Measurements from ENCODE around the gene ITPR1. TPM values are rescaled to one million over a fixed set of nuclear protein-coding genes. Genes with fewer than 3 reads are reported as not detected.

Gene ITPR1
- total RNA-seq, 4 donors from 2014 or later, result 184 to 305 (median 218) TPM

GRCh38 chr3:4856986-4857385, 363.8 kb downstream of the ITPR1 start:
- no peak for TF ChIP-seq POLR2A (IDR thresholded peaks at IDR 0.05)
- no peak for TF ChIP-seq EP300 (IDR thresholded peaks at IDR 0.05)
- no peak for TF ChIP-seq CTCF (IDR thresholded peaks at IDR 0.05)
- no peak for TF ChIP-seq POLR2AphosphoS5 (IDR thresholded peaks at IDR 0.05)
- Histone ChIP-seq H3K27me3 (no peaks in the 10 kb centered on the region), H3K36me3 (no peaks in the 10 kb centered on the region), H3K27ac (no peak overlapping the region), H3K4me1 (no peaks in the 10 kb centered on the region), H3K4me3 (no peak overlapping the region), H3K9me3 (peaks cover 0 to 14% (median 0%) of the 10 kb centered on the region in 3 donors)
- ATAC-seq, result no peak
- WGBS, 2 donors (ENCODE audit: low coverage in 1 of 2), result 61 to 69% methylated on average over 4 to 5 of the region's 5 CpGs

DNA sequence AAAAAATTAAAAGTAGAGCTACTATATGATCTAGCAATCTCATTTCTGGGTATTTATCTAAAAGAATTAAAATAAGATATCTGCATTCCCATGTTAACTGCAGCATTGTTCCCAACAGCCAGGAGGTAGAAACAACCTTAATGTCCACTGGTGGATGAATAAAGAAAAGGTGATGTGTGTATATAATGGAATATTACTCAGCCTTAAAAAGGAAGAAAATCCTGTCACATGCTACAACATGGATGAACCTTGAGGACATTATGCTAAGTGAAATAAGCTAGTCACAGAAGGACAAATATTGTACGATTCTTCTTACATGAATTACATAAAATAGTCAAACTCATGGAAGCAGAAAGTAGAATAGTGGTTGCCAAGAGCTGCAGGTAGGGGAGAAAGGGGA, 366.6 kb downstream of the ITPR1 start:
- H3K27ac ChIP-seq, result no peak overlapping the region
- no peaks in the 10 kb centered on the region for H3K27me3 ChIP-seq
- H3K36me3 ChIP-seq, result no peaks in the 10 kb centered on the region
- TF ChIP-seq CTCF (IDR thresholded peaks at IDR 0.05) (no peak), EP300 (IDR thresholded peaks at IDR 0.05) (no peak), POLR2A (IDR thresholded peaks at IDR 0.05) (no peak), POLR2AphosphoS5 (IDR thresholded peaks at IDR 0.05) (no peak)
- 90 to 100% methylated on average over 1 of the region's 1 CpG for WGBS, 2 donors (ENCODE audit: low coverage in 1 of 2)
- ATAC-seq, result no peak
- peaks cover 0 to 14% (median 0%) of the 10 kb centered on the region in 3 donors for H3K9me3 ChIP-seq
- H3K4me1 ChIP-seq, result no peaks in the 10 kb centered on the region
- no peak overlapping the region for H3K4me3 ChIP-seq

- peaks cover 0 to 14% (median 0%) of the 10 kb centered on the region in 3 donors for H3K9me3 ChIP-seq
- peaks cover 3 to 25% (median 9%) of the 10 kb centered on the region in 3 donors for H3K4me1 ChIP-seq
- ATAC-seq, result no peak
- no peak overlapping the region for H3K4me3 ChIP-seq
- H3K36me3 ChIP-seq, result no peaks in the 10 kb centered on the region
- H3K27ac ChIP-seq, result no peak overlapping the region
- TF ChIP-seq EP300 (IDR thresholded peaks at IDR 0.05) (no peak), CTCF (IDR thresholded peaks at IDR 0.05) (no peak), POLR2AphosphoS5 (IDR thresholded peaks at IDR 0.05) (no peak), POLR2A (IDR thresholded peaks at IDR 0.05) (no peak)
- H3K27me3 ChIP-seq, result no peaks in the 10 kb centered on the region
- WGBS, 2 donors (ENCODE audit: low coverage in 1 of 2), result 92 to 100% methylated on average over 2 of the region's 2 CpGs
Measured at GRCh38 chr3:4862973-4863372, 369.8 kb downstream of the ITPR1 start.

DNA sequence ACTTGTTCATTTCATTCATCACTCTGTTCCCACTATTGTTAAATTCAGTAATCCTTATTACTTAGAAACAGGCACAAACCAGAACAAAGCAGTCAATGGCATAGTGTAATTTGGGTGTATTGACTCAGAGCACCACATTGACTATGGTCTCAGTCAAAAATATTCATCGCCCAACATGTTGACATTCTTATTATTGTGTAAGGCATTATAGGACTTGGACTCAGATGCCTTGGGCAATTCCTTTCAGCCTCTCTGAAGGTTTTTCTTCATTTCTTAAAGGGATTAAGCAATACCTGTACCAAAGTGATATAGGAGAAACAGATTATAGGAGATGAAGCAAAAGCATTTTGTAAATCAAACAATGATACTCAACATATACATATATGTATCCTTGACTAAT, 371.4 kb downstream of the ITPR1 start:
- no peaks in the 10 kb centered on the region for H3K36me3 ChIP-seq
- H3K4me1 ChIP-seq, result peaks cover 3 to 37% (median 10%) of the 10 kb centered on the region in 3 donors
- TF ChIP-seq POLR2A (IDR thresholded peaks at IDR 0.05), result no peak
- no peak for TF ChIP-seq POLR2AphosphoS5 (IDR thresholded peaks at IDR 0.05)
- no peak for TF ChIP-seq CTCF (IDR thresholded peaks at IDR 0.05)
- no peak for TF ChIP-seq EP300 (IDR thresholded peaks at IDR 0.05)
- ATAC-seq, result no peak
- WGBS, 2 donors (ENCODE audit: low coverage in 1 of 2), result 93 to 100% methylated on average over 1 of the region's 1 CpG
- no peak overlapping the region for H3K4me3 ChIP-seq
- no peaks in the 10 kb centered on the region for H3K27me3 ChIP-seq
- H3K9me3 ChIP-seq, result peaks cover 0 to 14% (median 0%) of the 10 kb centered on the region in 3 donors
- no peak overlapping the region for H3K27ac ChIP-seq

- H3K9me3 ChIP-seq, result peaks cover 0 to 13% (median 0%) of the 10 kb centered on the region in 3 donors
- H3K4me1 ChIP-seq, result peaks cover 3 to 37% (median 10%) of the 10 kb centered on the region in 3 donors
- H3K36me3 ChIP-seq, result no peaks in the 10 kb centered on the region
- TF ChIP-seq EP300 (IDR thresholded peaks at IDR 0.05) (no peak), POLR2A (IDR thresholded peaks at IDR 0.05) (no peak), POLR2AphosphoS5 (IDR thresholded peaks at IDR 0.05) (no peak), CTCF (IDR thresholded peaks at IDR 0.05) (no peak)
- 77 to 87% methylated on average over 2 of the region's 2 CpGs for WGBS, 2 donors (ENCODE audit: low coverage in 1 of 2)
- H3K27me3 ChIP-seq, result no peaks in the 10 kb centered on the region
- ATAC-seq, result no peak
- H3K4me3 ChIP-seq, result no peak overlapping the region
- H3K27ac ChIP-seq, result no peak overlapping the region
Measured at GRCh38 chr3:4865714-4866113, 372.6 kb downstream of the ITPR1 start.

Measured in gastroesophageal sphincter (tissue), 4 donors.